Endothelial cell of umbilical vein (primary cell): ENCODE data around the gene MPEG1. TPM values are rescaled to one million over a fixed set of nuclear protein-coding genes. Genes with fewer than 3 reads are reported as not detected.

Experiments
- BruUV-seq: library from RNA; stranded (reverse); fragments of 400-500 nt; replicated peaks from 2 replicates; lab custom pipeline; 2021; lab: Mats Ljungman, UMichigan
- CTCF ChIA-PET: fragments of 300-600, 350-600 bp; sonication (Branson Sonifier 250); formaldehyde crosslinking; loops from one replicate; lab custom pipeline; 2021; ENCODE audit warnings: antibody characterized with exemption, inconsistent platforms; lab: Charles Lee
- POLR2A ChIA-PET: fragments of 300-600, 350-600 bp; sonication (Branson Sonifier 250); formaldehyde crosslinking; loops from one replicate; lab custom pipeline; 2021; ENCODE audit warnings: antibody characterized with exemption, inconsistent platforms; lab: Charles Lee
- DNase-seq: peaks from one replicate; pipeline ENCODE4 v3.0.0-alpha.2; 2011; ENCODE audit warnings: low read depth, low spot score
- FAIRE-seq: peaks from 2 replicates; lab custom pipeline; 2011; peaks lifted over from hg19 to GRCh38; lab: Jason Lieb, UNC
- H2AFZ ChIP-seq: 2 replicates; pipeline ENCODE4 v1.6.0; 2012; ENCODE audit warnings: low read depth, low read length, control low read depth, inconsistent platforms
- H3K27ac ChIP-seq: 2 replicates; pipeline ENCODE4 v1.5.1; 2011; ENCODE audit warnings: low read depth, mild to moderate bottlenecking, control low read depth, low read length, moderate library complexity; ENCODE audit not compliant: insufficient read depth
- H3K27me3 ChIP-seq, 2 experiments: 2 replicates each; pipeline versions ENCODE4 v1.6.0 to v1.6.1; 2011; ENCODE audit warnings: low read length in 2 of 2, mixed read lengths in 1 of 2; ENCODE audit not compliant: control insufficient read depth in 2 of 2, insufficient read depth in 2 of 2
- H3K36me3 ChIP-seq, 2 experiments: 2 replicates in 1 of 2; 3 replicates in 1 of 2; pipeline ENCODE4 v1.5.1; 2011; ENCODE audit warnings: low read length in 2 of 2, mild to moderate bottlenecking in 1 of 2, moderate library complexity in 1 of 2; ENCODE audit not compliant: control insufficient read depth in 2 of 2, insufficient read depth in 2 of 2; ENCODE audit errors: extremely low read depth in 1 of 2
- H3K4me1 ChIP-seq: 3 replicates; pipeline ENCODE4 v1.5.1; 2011; ENCODE audit warnings: mild to moderate bottlenecking, low read length; ENCODE audit not compliant: control insufficient read depth, insufficient read depth; ENCODE audit errors: extremely low read depth
- H3K4me2 ChIP-seq: 2 replicates; pipeline ENCODE4 v1.6.1; 2011; ENCODE audit warnings: low read length, control low read depth, mixed read lengths; ENCODE audit not compliant: insufficient read depth
- H3K4me3 ChIP-seq, 3 experiments: fragments of 200-600 bp in 1 of 3; sonication (generic), shearing (Covaris generic) in 1 of 3; replicated peaks in 1 of 3; 2 replicates each; pipeline ENCODE4 v1.5.1; 2011 to 2016; ENCODE audit warnings: control low read depth in 3 of 3, low read length in 3 of 3, mild to moderate bottlenecking in 2 of 3, inconsistent platforms in 1 of 3, low read depth in 1 of 3, moderate library complexity in 1 of 3; ENCODE audit not compliant: insufficient read depth in 1 of 3
- H3K79me2 ChIP-seq: 2 replicates; pipeline ENCODE4 v1.6.0; 2012; ENCODE audit warnings: low read length, inconsistent platforms; ENCODE audit not compliant: control insufficient read depth, insufficient read depth
- H3K9ac ChIP-seq: replicated peaks from 2 replicates; pipeline ENCODE3; 2011; ENCODE audit warnings: low read length, control low read depth; ENCODE audit not compliant: insufficient read depth; ENCODE audit errors: extremely low read depth
- H3K9me1 ChIP-seq: replicated peaks from 3 replicates; pipeline ENCODE4 v1.6.0; 2011; ENCODE audit warnings: mild to moderate bottlenecking, low read length; ENCODE audit not compliant: control insufficient read depth, insufficient read depth; ENCODE audit errors: extremely low read depth
- H3K9me3 ChIP-seq: replicated peaks from 2 replicates; pipeline ENCODE4 v1.5.1; 2012; ENCODE audit warnings: low read length, inconsistent platforms; ENCODE audit not compliant: control insufficient read depth, insufficient read depth
- H4K20me1 ChIP-seq: replicated peaks from 2 replicates; pipeline ENCODE3; 2011; ENCODE audit warnings: mild to moderate bottlenecking, low read length; ENCODE audit not compliant: control insufficient read depth, insufficient read depth; ENCODE audit errors: extremely low read depth
- CTCF ChIP-seq, 2 donors: IDR thresholded peaks; 1 replicate in 1 of 2; 2 replicates in 1 of 2; pipeline ENCODE4 v1.5.1; 2011; ENCODE audit warnings: low read length in 2 of 2, mild to moderate bottlenecking in 2 of 2, moderate library complexity in 2 of 2, control low read depth in 1 of 2, inconsistent platforms in 1 of 2, low read depth in 1 of 2; ENCODE audit not compliant: insufficient read depth in 1 of 2; ENCODE audit errors: extremely low read depth in 1 of 2
- EZH2 ChIP-seq: IDR thresholded peaks from 2 replicates; pipeline ENCODE4 v1.6.1; 2012; ENCODE audit warnings: borderline replicate concordance, low read depth, mild to moderate bottlenecking, moderate library complexity, low read length, inconsistent platforms; ENCODE audit not compliant: severe bottlenecking
- FOS ChIP-seq: IDR thresholded peaks from 2 replicates; pipeline ENCODE4 v1.6.1; 2011; ENCODE audit warnings: mild to moderate bottlenecking, low read length, moderate library complexity, borderline replicate concordance; ENCODE audit not compliant: insufficient read depth
- GATA2 ChIP-seq: IDR thresholded peaks from 2 replicates; pipeline ENCODE4 v1.7.0; 2011; ENCODE audit warnings: low read depth, mild to moderate bottlenecking, moderate library complexity, mixed read lengths, low read length; ENCODE audit not compliant: insufficient read length, insufficient read depth
- JUN ChIP-seq: IDR thresholded peaks from 2 replicates; pipeline ENCODE4 v1.6.1; 2011; ENCODE audit warnings: borderline replicate concordance, low read depth; ENCODE audit not compliant: insufficient read length, insufficient read depth
- MAX ChIP-seq: IDR thresholded peaks from 2 replicates; pipeline ENCODE4 v1.6.1; 2011; ENCODE audit not compliant: insufficient read depth, insufficient read length
- MYC ChIP-seq: IDR thresholded peaks from one replicate; pipeline ENCODE4 v1.6.1; 2011; ENCODE audit warnings: mild to moderate bottlenecking, low read depth, low read length
- POLR2A ChIP-seq: IDR thresholded peaks from 2 replicates; pipeline ENCODE4 v1.6.1; 2012; ENCODE audit warnings: low read depth, mild to moderate bottlenecking, control low read depth, low read length
- POLR2AphosphoS5 ChIP-seq: IDR thresholded peaks from 2 replicates; pipeline ENCODE4 v1.6.1; 2012; ENCODE audit warnings: low read depth, mild to moderate bottlenecking, control low read depth, low read length, moderate library complexity; ENCODE audit not compliant: insufficient read depth
- dilution Hi-C: fragments of 300-500 bp; cut with MboI; formaldehyde crosslinking; loops from one replicate; pipeline ENCODE4 v1.15.0; 2019; ENCODE audit warnings: low sequenced_read_pairs; ENCODE audit not compliant: extremely low pct_ligation_motif_present
- intact Hi-C: fragments of 100-400 bp; cut with micrococcal nuclease; formaldehyde crosslinking; loops from one replicate; pipeline ENCODE4 v1.10.0; 2022
- polyA plus RNA-seq, 4 experiments: library from polyadenylated mRNA; depleted of rRNA in 3 of 4; stranded (reverse) in 3 of 4; unstranded in 1 of 4; fragments of >200 nt; gene quantifications; 2 replicates each; pipeline versions ENCODE4 v1.2.1 to v1.2.3, GENCODE V29; 2011 to 2012; ENCODE audit warnings: missing spikeins in 1 of 4
- total RNA-seq: library from RNA; stranded (reverse); gene quantifications from 2 replicates; pipeline ENCODE4 v1.2.3, GENCODE V29; 2021

The MPEG1 gene
- total and polyA plus RNA-seq, 2 donors (not counting 3 experiments of a cell fraction or from before 2014, with no cell fraction given) = not detected

DNA sequence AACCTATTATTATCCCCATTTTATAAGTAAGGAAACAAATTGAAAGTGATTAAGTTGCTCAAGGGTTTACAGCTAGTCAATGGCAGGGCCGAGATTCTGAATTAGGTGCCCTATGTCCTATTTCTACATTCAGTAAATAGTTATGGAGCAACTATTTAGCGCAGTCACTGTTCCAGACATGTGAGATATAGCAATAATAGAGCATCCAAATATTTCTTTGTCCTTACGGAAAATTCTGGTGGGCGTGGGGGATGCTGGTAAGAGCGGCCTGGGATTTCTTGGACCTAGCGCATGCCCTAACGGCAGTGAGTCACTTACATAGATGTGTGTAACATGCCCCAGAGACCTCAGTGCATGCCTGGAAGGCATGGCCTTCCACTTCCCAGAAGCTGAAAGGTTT is 36.4 kb downstream of the MPEG1 start:
- Histone ChIP-seq H3K27ac (no peak overlapping the region), H3K27me3 (peaks cover 31 to 38% of the 10 kb centered on the region in 2 experiments), H3K36me3 (no peaks in the 10 kb centered on the region), H4K20me1 (no peaks in the 10 kb centered on the region), H3K9me3 (no peaks in the 10 kb centered on the region), H3K9ac (no peak overlapping the region), H2AFZ (no peak overlapping the region), H3K9me1 (no peaks in the 10 kb centered on the region), H3K4me1 (peaks cover 8% of the 10 kb centered on the region), H3K79me2 (no peaks in the 10 kb centered on the region), H3K4me2 (no peak overlapping the region), H3K4me3 (no peak overlapping the region)
- intact Hi-C loops = no loop called here
- dilution Hi-C loops = no loop called here
- CTCF ChIA-PET = interaction anchor here (1.6 to 2.7 kb wide), 3 partner anchors 10 to 30 kb away, joined by 5 to 12 read pairs (median 6); no protein-coding TSS in a partner anchor
- TF ChIP-seq JUN (no peak), FOS (no peak), MYC (no peak), MAX (no peak), POLR2A (no peak), CTCF (IDR thresholded peaks at IDR 0.05; ENCODE audit: extremely low read depth in 1 of 2, insufficient read depth in 1 of 2, low read depth in 1 of 2, low read length in 2 of 2) (no peak), EZH2 (no peak), POLR2AphosphoS5 (no peak), GATA2 (no peak)
- no TSS peak for BruUV-seq
- FAIRE-seq (no peak), DNase-seq (no peak)
- POLR2A ChIA-PET = no interaction called here
